GM12878 (cell line): Measurements from ENCODE around the gene ZNF222. TPM values are rescaled to one million over a fixed set of nuclear protein-coding genes. Genes with fewer than 3 reads are reported as not detected.
A peak's percentile ranks its signal among the peaks of the same experiment; 100 is the strongest.

Source experiments
- ATAC-seq: fragments of 200-7000 bp; cut with Tn5 transposase; 3 replicates; pipeline ENCODE4 v1.9.1; 2020; ENCODE audit warnings: mild to moderate bottlenecking, moderate library complexity
- BruUV-seq: library from RNA; stranded (reverse); fragments of 400-500 nt; replicated peaks from 2 replicates; lab custom pipeline; 2021; lab: Mats Ljungman, UMichigan
- CTCF ChIA-PET: fragments of 300-600 bp; sonication (Branson Sonifier 250); formaldehyde crosslinking; extraction: SDS; loops from one replicate; lab custom pipeline; 2021; ENCODE audit warnings: inconsistent platforms; lab: Yijun Ruan, JAX
- POLR2A ChIA-PET: fragments of 350-600 bp; formaldehyde crosslinking; extraction: SDS; loops from one replicate; lab custom pipeline; 2021; ENCODE audit warnings: inconsistent platforms; lab: Charles Lee
- RAD21 ChIA-PET: fragments of 300-600 bp; sonication (Branson Sonifier 250); formaldehyde crosslinking; loops from one replicate; lab custom pipeline; 2023; ENCODE audit warnings: antibody characterized with exemption; ENCODE audit not compliant: unreplicated experiment; lab: Charles Lee
- SMC1A ChIA-PET: fragments of 300-600 bp; sonication (Branson Sonifier 250); formaldehyde crosslinking; loops from one replicate; lab custom pipeline; 2023; ENCODE audit not compliant: unreplicated experiment, uncharacterized antibody; lab: Charles Lee
- DNase-seq: peaks from one replicate; pipeline ENCODE4 v3.0.0-alpha.2; 2011; ENCODE audit warnings: low read depth, low spot score
- FAIRE-seq: peaks from 3 replicates; lab custom pipeline; 2011; peaks lifted over from hg19 to GRCh38; lab: Jason Lieb, UNC
- H2AFZ ChIP-seq: 2 replicates; pipeline ENCODE4 v1.6.0; 2011; ENCODE audit warnings: low read depth, low read length, control low read depth; ENCODE audit not compliant: control insufficient read depth
- H3K27ac ChIP-seq: 2 replicates; pipeline ENCODE4 v1.5.1; 2011; ENCODE audit warnings: control low read depth; ENCODE audit not compliant: control insufficient read depth, insufficient read depth
- H3K27me3 ChIP-seq, 2 experiments: replicated peaks in 1 of 2; 2 replicates each; pipeline versions ENCODE4 v1.6.0 to v1.6.1; 2011; ENCODE audit warnings: low read length in 1 of 2; ENCODE audit not compliant: control insufficient read depth in 2 of 2, insufficient read depth in 2 of 2
- H3K36me3 ChIP-seq, 2 experiments: 2 replicates each; pipeline ENCODE4 v1.5.1; 2011; ENCODE audit warnings: low read length in 1 of 2; ENCODE audit not compliant: control insufficient read depth in 2 of 2, insufficient read depth in 2 of 2
- H3K4me1 ChIP-seq: 2 replicates; pipeline ENCODE4 v1.6.1; 2011; ENCODE audit warnings: mild to moderate bottlenecking, low read length, moderate library complexity, mixed read lengths; ENCODE audit not compliant: control insufficient read depth, insufficient read depth
- H3K4me2 ChIP-seq: 2 replicates; pipeline ENCODE4 v1.6.0; 2011; ENCODE audit warnings: control low read depth; ENCODE audit not compliant: control insufficient read depth, insufficient read depth
- H3K4me3 ChIP-seq: fragments of 200-600 bp; sonication (generic); 2 replicates; pipeline ENCODE4 v1.5.1; 2016
- H3K79me2 ChIP-seq: 2 replicates; pipeline ENCODE4 v1.6.0; 2011; ENCODE audit warnings: low read length; ENCODE audit not compliant: control insufficient read depth, insufficient read depth
- H3K9ac ChIP-seq: 2 replicates; pipeline ENCODE4 v1.8.0; 2011; ENCODE audit warnings: low read length, control low read depth, mixed read lengths; ENCODE audit not compliant: control insufficient read depth, insufficient read depth
- H3K9me3 ChIP-seq: replicated peaks from 3 replicates; pipeline ENCODE4 v1.5.1; 2011; ENCODE audit warnings: mild to moderate bottlenecking, low read length; ENCODE audit not compliant: control insufficient read depth, insufficient read depth
- H4K20me1 ChIP-seq: 2 replicates; pipeline ENCODE4 v1.6.0; 2011; ENCODE audit not compliant: control insufficient read depth, insufficient read depth
- ATF7 ChIP-seq: fragments of 450-650 bp; IDR thresholded peaks from 2 replicates; pipeline ENCODE4 v1.6.1; 2016; ENCODE audit warnings: low read depth, mild to moderate bottlenecking
- BHLHE40 ChIP-seq, 2 experiments: fragments of 450-650 bp in 1 of 2; IDR thresholded peaks; 2 replicates each; pipeline ENCODE4 v1.6.1; 2011 to 2017; ENCODE audit warnings: low read depth in 2 of 2, borderline replicate concordance in 1 of 2, improper control_type of control experiment in 1 of 2, low read length in 1 of 2, mild to moderate bottlenecking in 1 of 2
- DPF2 ChIP-seq: fragments of 450-650 bp; IDR thresholded peaks from 2 replicates; pipeline ENCODE4 v1.6.1; 2017; ENCODE audit warnings: mild to moderate bottlenecking
- IRF5 ChIP-seq: fragments of 450-650 bp; IDR thresholded peaks from 2 replicates; pipeline ENCODE4 v1.6.1; 2017; ENCODE audit warnings: borderline replicate concordance
- MEF2B ChIP-seq: fragments of 450-650 bp; IDR thresholded peaks from 2 replicates; pipeline ENCODE4 v1.6.1; 2018; ENCODE audit warnings: mild to moderate bottlenecking, moderate library complexity; ENCODE audit not compliant: partially characterized antibody, poor library complexity, severe bottlenecking
- MTA3 ChIP-seq: IDR thresholded peaks from 2 replicates; pipeline ENCODE4 v1.6.1; 2012; ENCODE audit warnings: low read length, inconsistent platforms, borderline replicate concordance
- NFIC ChIP-seq: IDR thresholded peaks from 2 replicates; pipeline ENCODE4 v1.6.1; 2012; ENCODE audit warnings: low read depth, mild to moderate bottlenecking, inconsistent platforms, low read length, moderate library complexity
- RAD21 ChIP-seq: IDR thresholded peaks from 2 replicates; pipeline ENCODE4 v1.6.1; 2011; ENCODE audit warnings: mild to moderate bottlenecking, low read depth, low read length, moderate library complexity; ENCODE audit not compliant: insufficient read depth
- SMARCA5 ChIP-seq: fragments of 450-650 bp; IDR thresholded peaks from 2 replicates; pipeline ENCODE4 v1.6.1; 2017; ENCODE audit warnings: mild to moderate bottlenecking
- SRF ChIP-seq, 2 experiments: IDR thresholded peaks; 2 replicates each; pipeline ENCODE4 v1.6.1; 2011; ENCODE audit warnings: low read depth in 2 of 2, low read length in 2 of 2, mild to moderate bottlenecking in 1 of 2, moderate library complexity in 1 of 2
- STAT3 ChIP-seq: IDR thresholded peaks from 2 replicates; pipeline ENCODE4 v1.6.1; 2011; ENCODE audit warnings: low read depth, low read length, improper control_type of control experiment
- WGBS: methylation state at CpG from one replicate; pipeline ENCODE4 v1.1.6; 2016; ENCODE audit warnings: low lambda C conversion rate; ENCODE audit not compliant: insufficient replicate concordance, insufficient coverage; ENCODE audit errors: missing lambda C conversion rate; 5-methylcytosine and 5-hydroxymethylcytosine counted together
- in situ Hi-C: fragments of 300-500 bp; cut with MboI; formaldehyde crosslinking; loops from 9 replicates; pipeline ENCODE4 v1.14.3; 2018; ENCODE audit warnings: mixed read lengths
- intact Hi-C: fragments of 100-400 bp; cut with micrococcal nuclease; formaldehyde crosslinking; loops from one replicate; pipeline ENCODE4 v1.14.2; 2022; ENCODE audit not compliant: unreplicated experiment
- polyA plus RNA-seq, 11 experiments: library from polyadenylated mRNA; depleted of rRNA in 4 of 11; unstranded in 6 of 11; stranded (reverse) in 5 of 11; fragments of >200 nt; fragmentation: Nextera tagmentation in 4 of 11; fragmentation: Illumina TruSeq in 1 of 11; extraction: Ambion mirVana in 4 of 11; extraction: Trizol in 1 of 11; gene quantifications; 1 replicate in 1 of 11; 2 replicates in 10 of 11; pipeline versions ENCODE4 v1.2.1 to v1.2.3, GENCODE V29; 2011 to 2016; ENCODE audit warnings: inconsistent platforms in 2 of 11, missing spikeins in 2 of 11, low read depth in 1 of 11
- total RNA-seq, 4 experiments: library from RNA; depleted of rRNA in 3 of 4; stranded (reverse); fragments of >200 nt in 3 of 4; fragmentation: Illumina TruSeq in 1 of 4; extraction: Trizol in 1 of 4; gene quantifications; 2 replicates each; pipeline versions ENCODE4 v1.2.1 to v1.2.3, GENCODE V29; 2013 to 2021
- TF ChIP-seq, protein P1 (sequence below): IDR thresholded peaks from 2 replicates; pipeline ENCODE4 v1.6.1; 2012; ENCODE audit warnings: low read depth, low read length, improper control_type of control experiment
- TF ChIP-seq, protein P2 (sequence below): fragments of 450-650 bp; IDR thresholded peaks from 2 replicates; pipeline ENCODE4 v1.6.1; 2016; ENCODE audit warnings: mild to moderate bottlenecking

Gene ZNF222
- total and polyA plus RNA-seq, 10 of the 15 experiments (the other 5 are each of a cell fraction or from before 2014, with no cell fraction given), result 2.3 to 5.9 (median 4.2) TPM

DNA sequence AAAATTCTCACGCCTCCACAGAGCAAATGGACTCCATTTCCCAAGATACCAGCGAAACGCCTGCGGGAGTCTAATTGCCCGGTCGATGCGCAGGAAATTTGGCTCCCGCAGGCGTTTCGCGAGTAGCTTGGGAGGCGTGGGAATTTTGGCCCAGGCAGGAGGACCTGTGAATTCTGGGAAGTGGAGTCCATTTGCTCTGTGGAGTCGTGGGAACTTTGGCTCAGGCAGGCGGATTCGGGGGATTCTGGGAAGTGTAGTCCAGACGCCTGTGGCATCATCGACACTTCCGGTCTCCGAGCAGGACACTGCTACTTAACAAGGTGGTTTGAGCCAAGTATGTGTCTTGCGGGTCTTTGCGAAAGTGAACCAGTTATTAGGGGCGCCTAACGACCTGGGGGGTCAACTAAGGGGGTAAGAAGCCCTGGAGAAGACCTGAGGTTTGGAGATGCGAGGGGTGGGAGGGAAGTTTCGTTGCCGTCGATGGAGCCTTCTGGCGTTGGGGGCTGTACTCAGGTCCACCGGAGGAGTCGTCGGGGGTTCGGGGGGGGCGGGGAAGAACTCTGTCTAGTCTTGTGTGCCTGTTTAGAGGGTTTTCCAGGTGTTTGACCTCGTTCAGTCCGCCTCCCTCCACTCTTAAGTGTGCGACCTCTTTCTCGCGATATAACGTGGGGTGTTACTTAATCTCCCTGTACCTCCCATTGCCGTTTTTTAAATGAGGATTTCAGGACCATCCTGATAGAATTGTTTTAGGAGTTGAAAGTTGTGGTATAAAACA lies 41.1 kb upstream of the ZNF222 start, which contains the start of gene ZNF155 (continued):
- TF ChIP-seq MEF2B (peak; percentile 35), SRF (IDR thresholded peaks at IDR 0.05; ENCODE audit: low read depth in 2 of 2, low read length in 2 of 2) (no peak), BHLHE40 (IDR thresholded peaks at IDR 0.05; ENCODE audit: borderline replicate concordance in 1 of 2, low read depth in 2 of 2, low read length in 1 of 2) (peak in 1 of 2 experiments; percentile 52; a peak in 2 of 4 replicates)

DNA sequence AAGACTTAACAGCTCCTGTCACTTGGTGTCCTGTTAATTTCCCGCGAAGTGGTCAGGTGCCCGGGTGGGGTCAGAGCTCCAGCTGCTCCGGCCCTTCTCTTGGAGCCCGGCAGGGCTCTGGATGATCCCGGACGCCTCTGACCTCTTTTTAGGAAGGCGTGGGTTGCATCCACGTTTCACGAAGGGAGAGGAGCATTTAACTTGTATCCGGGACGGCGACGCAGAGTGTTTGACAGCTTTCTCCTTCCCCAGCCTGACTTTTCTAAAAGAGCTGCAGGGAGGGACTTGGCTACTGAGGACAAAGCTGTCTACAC lies 40.5 kb upstream of the ZNF222 start:
- ChIA-PET CTCF (interaction anchor here (0.5 to 1.5 kb wide), 4 partner anchors 19 to 52 kb away, joined by 4 to 5 read pairs (median 4); no protein-coding TSS in a partner anchor), RAD21 (interaction anchor here (1.0 to 1.6 kb wide), 3 partner anchors 34 to 320 kb away, joined by 3 to 5 read pairs (median 4); partner anchors contain the start of genes ZNF221, ZNF235 and ZNF45), SMC1A (interaction anchor here (0.7 to 1.7 kb wide), 6 partner anchors 17 to 110 kb away, joined by 3 to 6 read pairs (median 4); partner anchors contain the start of genes ZNF221 and ZNF45), POLR2A (interaction anchor here (0.8 to 1.2 kb wide), 3 partner anchors 10 to 110 kb away, joined by 3 read pairs; partner anchors contain the start of gene ZNF224)
- H3K4me1 ChIP-seq, result no peaks in the 10 kb centered on the region
- TSS peak; percentile 83 for BruUV-seq
- H3K9me3 ChIP-seq, result peaks cover 2% of the 10 kb centered on the region; the same call in 2 of the 3 replicates
- 33% methylated on average over 14 of the region's 14 CpGs for WGBS
- FAIRE-seq, result no peak
- peak; percentile 31 for ATAC-seq
- in situ Hi-C loops, result no loop called here
- H3K4me2 ChIP-seq, result peak overlapping the region; percentile 94
- peak overlapping the region; percentile 71 for H3K27ac ChIP-seq
- TF ChIP-seq RAD21 (no peak), IRF5 (no peak), SMARCA5 (no peak), MTA3 (no peak), ATF7 (no peak), DPF2 (no peak), NFIC (no peak), STAT3 (no peak)
- TF ChIP-seq, protein P1, sequence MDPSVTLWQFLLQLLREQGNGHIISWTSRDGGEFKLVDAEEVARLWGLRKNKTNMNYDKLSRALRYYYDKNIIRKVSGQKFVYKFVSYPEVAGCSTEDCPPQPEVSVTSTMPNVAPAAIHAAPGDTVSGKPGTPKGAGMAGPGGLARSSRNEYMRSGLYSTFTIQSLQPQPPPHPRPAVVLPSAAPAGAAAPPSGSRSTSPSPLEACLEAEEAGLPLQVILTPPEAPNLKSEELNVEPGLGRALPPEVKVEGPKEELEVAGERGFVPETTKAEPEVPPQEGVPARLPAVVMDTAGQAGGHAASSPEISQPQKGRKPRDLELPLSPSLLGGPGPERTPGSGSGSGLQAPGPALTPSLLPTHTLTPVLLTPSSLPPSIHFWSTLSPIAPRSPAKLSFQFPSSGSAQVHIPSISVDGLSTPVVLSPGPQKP, result no peak
- TF ChIP-seq, protein P2, sequence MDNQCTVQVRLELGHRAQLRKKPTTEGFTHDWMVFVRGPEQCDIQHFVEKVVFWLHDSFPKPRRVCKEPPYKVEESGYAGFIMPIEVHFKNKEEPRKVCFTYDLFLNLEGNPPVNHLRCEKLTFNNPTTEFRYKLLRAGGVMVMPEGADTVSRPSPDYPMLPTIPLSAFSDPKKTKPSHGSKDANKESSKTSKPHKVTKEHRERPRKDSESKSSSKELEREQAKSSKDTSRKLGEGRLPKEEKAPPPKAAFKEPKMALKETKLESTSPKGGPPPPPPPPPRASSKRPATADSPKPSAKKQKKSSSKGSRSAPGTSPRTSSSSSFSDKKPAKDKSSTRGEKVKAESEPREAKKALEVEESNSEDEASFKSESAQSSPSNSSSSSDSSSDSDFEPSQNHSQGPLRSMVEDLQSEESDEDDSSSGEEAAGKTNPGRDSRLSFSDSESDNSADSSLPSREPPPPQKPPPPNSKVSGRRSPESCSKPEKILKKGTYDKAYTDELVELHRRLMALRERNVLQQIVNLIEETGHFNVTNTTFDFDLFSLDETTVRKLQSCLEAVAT, result no peak
- DNase-seq, result no peak
- H3K27me3 ChIP-seq, result no peaks in the 10 kb centered on the region
- no peaks in the 10 kb centered on the region; a peak in 2 of 4 replicates for H3K36me3 ChIP-seq
- H4K20me1 ChIP-seq, result no peaks in the 10 kb centered on the region
- peak overlapping the region; percentile 99 for H2AFZ ChIP-seq
- peaks cover 7% of the 10 kb centered on the region for H3K79me2 ChIP-seq
- intact Hi-C loops, result loop anchor here (1.0 kb wide), 3 partner anchors 18 to 49 kb away; partner anchors contain the start of genes ZNF221, ZNF230 and ZNF45
- peak overlapping the region; percentile 90 for H3K4me3 ChIP-seq
- peak overlapping the region; percentile 80 for H3K9ac ChIP-seq
